Measurements from ENCODE around the gene OR51G1.

Gene OR51G1

GRCh38 chr11:4932751-4933150 lies 8.6 kb upstream of the OR51G1 start:
- no peak for DNase-seq (ENCODE audit: extremely low spot score)
- TF ChIP-seq, protein P1, sequence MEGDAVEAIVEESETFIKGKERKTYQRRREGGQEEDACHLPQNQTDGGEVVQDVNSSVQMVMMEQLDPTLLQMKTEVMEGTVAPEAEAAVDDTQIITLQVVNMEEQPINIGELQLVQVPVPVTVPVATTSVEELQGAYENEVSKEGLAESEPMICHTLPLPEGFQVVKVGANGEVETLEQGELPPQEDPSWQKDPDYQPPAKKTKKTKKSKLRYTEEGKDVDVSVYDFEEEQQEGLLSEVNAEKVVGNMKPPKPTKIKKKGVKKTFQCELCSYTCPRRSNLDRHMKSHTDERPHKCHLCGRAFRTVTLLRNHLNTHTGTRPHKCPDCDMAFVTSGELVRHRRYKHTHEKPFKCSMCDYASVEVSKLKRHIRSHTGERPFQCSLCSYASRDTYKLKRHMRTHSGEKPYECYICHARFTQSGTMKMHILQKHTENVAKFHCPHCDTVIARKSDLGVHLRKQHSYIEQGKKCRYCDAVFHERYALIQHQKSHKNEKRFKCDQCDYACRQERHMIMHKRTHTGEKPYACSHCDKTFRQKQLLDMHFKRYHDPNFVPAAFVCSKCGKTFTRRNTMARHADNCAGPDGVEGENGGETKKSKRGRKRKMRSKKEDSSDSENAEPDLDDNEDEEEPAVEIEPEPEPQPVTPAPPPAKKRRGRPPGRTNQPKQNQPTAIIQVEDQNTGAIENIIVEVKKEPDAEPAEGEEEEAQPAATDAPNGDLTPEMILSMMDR (IDR thresholded peaks at IDR 0.05; ENCODE audit: control extremely low read depth, extremely low read depth, low read depth, missing control alignments): no peak
- POLR2A ChIA-PET: no interaction called here
- CTCF ChIA-PET: interaction anchor here (0.8 to 1.3 kb wide), 2 partner anchors 12 to 41 kb away, joined by 3 to 4 read pairs; no protein-coding TSS in a partner anchor

GRCh38 chr11:4926608-4927007 lies 2.5 kb upstream of the OR51G1 start:
- TF ChIP-seq, protein P1 (IDR thresholded peaks at IDR 0.05; ENCODE audit: control extremely low read depth, extremely low read depth, low read depth, missing control alignments): no peak
- DNase-seq (ENCODE audit: extremely low spot score): no peak
- CTCF ChIA-PET: interaction anchor here (2.6 kb wide), 1 partner anchor 9 kb away, joined by 11 read pairs; the partner anchor contains the start of gene OR51G2
- POLR2A ChIA-PET: no interaction called here

GRCh38 chr11:4922304-4922703 lies 1.8 kb downstream of the OR51G1 start:
- CTCF ChIA-PET: no interaction called here
- DNase-seq (ENCODE audit: extremely low spot score): no peak

GRCh38 chr11:4921796-4922195 lies 2.3 kb downstream of the OR51G1 start:
- CTCF ChIA-PET: no interaction called here
- no peak for DNase-seq (ENCODE audit: extremely low spot score)
- TF ChIP-seq, protein P1 (IDR thresholded peaks at IDR 0.05; ENCODE audit: control extremely low read depth, extremely low read depth, low read depth, missing control alignments): no peak
- POLR2A ChIA-PET: no interaction called here

More at GRCh38 chr11:4922304-4922703, 1.8 kb downstream of the OR51G1 start:
- POLR2A ChIA-PET: no interaction called here
- TF ChIP-seq, protein P1 (IDR thresholded peaks at IDR 0.05; ENCODE audit: control extremely low read depth, extremely low read depth, low read depth, missing control alignments): no peak

DNA sequence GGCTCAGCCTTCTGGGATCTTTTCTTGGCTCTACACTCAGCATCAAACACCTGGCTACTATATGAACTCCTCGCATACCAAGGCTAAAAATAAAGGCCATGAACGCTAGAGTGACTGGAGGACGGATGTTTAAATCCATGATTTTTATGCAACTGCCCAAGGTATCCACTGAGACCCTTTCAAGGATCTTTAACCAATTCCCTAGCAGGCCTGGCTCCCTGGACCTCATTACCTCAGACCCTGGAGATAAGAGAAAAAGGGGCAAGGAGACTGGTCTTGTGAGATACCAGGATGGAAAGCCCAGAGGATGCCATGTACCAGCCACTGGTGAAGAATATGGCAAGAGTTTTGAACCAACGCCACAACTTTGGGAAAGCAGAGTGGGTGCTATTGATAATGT lies 4.9 kb downstream of the OR51G1 start, which contains the start of gene OR51G2:
Gene OR51G2, minus strand, starts transcription at position 101 of the 400 bp plus-strand sequence. CDS start 3,687 bp downstream, outside the sequence.
- DNase-seq (ENCODE audit: extremely low spot score): no peak
- ChIA-PET POLR2A (no interaction called here), CTCF (interaction anchor here (3.3 kb wide), 1 partner anchor 9 kb away, joined by 11 read pairs; no protein-coding TSS in a partner anchor)
- TF ChIP-seq, protein P1 (IDR thresholded peaks at IDR 0.05; ENCODE audit: control extremely low read depth, extremely low read depth, low read depth, missing control alignments): no peak

DNA sequence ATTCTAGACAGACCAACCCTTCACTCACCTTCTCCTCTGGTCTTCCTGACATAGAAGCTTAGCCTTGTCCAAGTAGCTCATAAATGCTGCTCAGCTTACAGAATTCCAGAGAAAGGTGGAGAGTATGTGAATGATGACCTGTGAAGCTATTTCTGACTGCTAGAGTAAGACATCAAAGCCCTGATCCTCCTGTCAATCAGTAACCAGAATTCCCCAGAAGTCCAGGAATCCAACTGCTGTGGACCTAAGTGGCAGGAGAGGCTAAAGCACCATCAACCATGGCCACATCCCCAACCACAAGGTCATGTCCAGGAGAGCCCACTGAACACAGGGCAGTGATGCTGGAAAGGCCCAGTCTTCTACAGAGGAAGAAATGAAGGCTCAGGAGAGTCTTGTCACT lies 7.6 kb downstream of the OR51G1 start:
- no peak for DNase-seq (ENCODE audit: extremely low spot score)
- POLR2A ChIA-PET: no interaction called here
- TF ChIP-seq, protein P1 (IDR thresholded peaks at IDR 0.05; ENCODE audit: control extremely low read depth, extremely low read depth, low read depth, missing control alignments): no peak
- CTCF ChIA-PET: interaction anchor here (1.1 to 3.3 kb wide), 4 partner anchors 10 to 22 kb away, joined by 3 to 11 read pairs (median 4); partner anchors contain the start of gene OR51A7
